AG10803 (cell line): ENCODE measurements around the gene FOXE3.

Experiments
- DNase-seq: peaks from one replicate; pipeline ENCODE4 v3.0.0; 2010; ENCODE audit warnings: low read depth
- H3K4me3 ChIP-seq: 2 replicates; pipeline ENCODE4 v1.5.1; 2011; ENCODE audit warnings: mild to moderate bottlenecking, low read length, control low read depth
- CTCF ChIP-seq: conservative IDR thresholded peaks from 2 replicates; pipeline ENCODE4 v1.5.1; 2011; ENCODE audit warnings: mild to moderate bottlenecking, low read length, control low read depth, inconsistent platforms

The FOXE3 gene

GRCh38 chr1:47460456-47460855 lies 44.4 kb downstream of the FOXE3 start:
- TF ChIP-seq CTCF = no peak
- H3K4me3 ChIP-seq = no peak overlapping the region
- DNase-seq = no peak

- no peak for TF ChIP-seq CTCF
- DNase-seq = no peak
Observed at GRCh38 chr1:47465605-47466004, 49.5 kb downstream of the FOXE3 start.

More at GRCh38 chr1:47465605-47466004, 49.5 kb downstream of the FOXE3 start:
- H3K4me3 ChIP-seq = no peak overlapping the region
